ENCODE data around the gene SPRY1.

The SPRY1 gene

DNA sequence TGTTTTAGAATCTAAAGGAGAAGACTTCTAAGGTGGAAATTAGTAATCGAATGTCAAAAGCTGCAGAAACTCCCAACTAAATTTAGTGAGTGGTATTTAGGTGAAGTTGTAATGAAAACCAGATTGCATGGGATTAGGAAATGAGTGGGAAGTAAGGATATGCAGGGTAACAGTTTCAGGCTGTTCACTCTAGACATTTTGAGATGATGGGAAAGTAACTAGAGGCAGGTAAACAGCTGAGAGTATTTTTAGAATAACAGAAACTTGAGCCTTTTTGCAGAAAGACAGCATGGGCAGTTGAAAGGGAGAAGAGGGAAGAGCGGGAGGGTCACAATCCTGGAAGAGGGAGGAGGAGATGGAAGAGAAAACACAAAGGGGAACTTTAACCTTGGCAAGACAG, 12.7 kb downstream of the SPRY1 start:
- no peak for DNase-seq (ENCODE audit: low read depth)

DNA sequence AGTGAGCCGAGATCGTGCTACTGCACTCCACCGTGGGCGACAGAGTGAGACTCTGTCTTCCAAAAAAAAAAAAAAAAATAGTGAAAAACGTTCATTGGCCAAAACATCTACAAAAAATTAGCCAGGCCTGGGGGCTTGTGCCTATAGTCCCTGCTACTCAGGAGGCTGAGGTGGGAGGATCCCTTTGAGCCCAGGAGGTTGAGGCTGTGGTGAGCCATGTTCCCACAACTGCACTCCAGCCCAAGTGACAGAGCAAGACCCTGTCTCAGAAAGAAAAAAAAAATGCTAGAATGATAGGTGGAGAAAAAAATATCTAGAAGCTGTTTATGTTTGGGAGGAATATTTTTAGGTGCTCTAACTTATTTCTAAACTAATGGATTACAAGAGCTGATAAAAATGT, 14.9 kb downstream of the SPRY1 start:
- DNase-seq (ENCODE audit: low read depth) = no peak

DNA sequence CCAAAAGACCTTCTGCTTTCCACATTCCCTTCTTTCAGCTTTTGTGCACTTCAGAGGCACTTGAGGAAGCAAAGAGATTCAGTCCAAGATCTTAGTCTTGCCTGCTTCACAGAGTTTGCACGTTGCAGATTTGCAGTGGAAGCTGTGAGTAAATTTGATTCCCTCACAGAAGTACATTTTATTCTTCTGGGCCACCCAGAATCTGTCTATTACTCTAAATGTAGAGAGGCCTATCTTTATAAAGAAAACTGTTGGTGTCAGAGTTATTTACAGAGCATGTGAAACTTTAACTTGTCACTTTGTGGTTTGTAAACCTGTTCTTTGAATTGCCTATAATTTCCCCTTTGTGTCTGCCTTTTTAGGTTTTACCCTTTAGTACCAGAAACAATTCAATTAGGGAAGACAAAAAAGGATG, 15.5 kb downstream of the SPRY1 start:
- DNase-seq (ENCODE audit: low read depth) = no peak

GRCh38 chr4:123412700-123413512, 16.3 kb downstream of the SPRY1 start:
- no peak for DNase-seq (ENCODE audit: low read depth)

DNA sequence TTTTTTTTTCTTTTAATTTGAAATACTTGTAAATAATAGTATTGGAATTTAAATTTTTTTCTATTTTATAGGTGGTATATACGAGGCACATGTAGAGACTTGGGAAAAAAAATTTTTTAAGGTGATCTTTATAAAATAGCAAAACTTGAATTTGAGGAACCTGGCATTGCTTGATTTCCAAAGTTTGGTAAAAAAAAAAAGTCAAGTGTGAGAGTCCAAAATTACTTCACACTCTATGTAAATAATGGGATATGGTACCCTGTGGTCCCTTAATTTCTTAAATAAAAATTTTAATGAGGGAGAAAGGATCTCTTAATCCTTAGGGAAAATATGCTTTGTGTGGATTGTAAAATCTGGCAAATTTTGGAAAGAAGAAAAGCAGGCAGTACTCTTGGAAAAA, 19.0 kb downstream of the SPRY1 start:
- no peak for DNase-seq (ENCODE audit: low read depth)

- no peak for DNase-seq (ENCODE audit: low read depth)
Measured at GRCh38 chr4:123415977-123416376, 19.4 kb downstream of the SPRY1 start.

- no peak for DNase-seq (ENCODE audit: low read depth)
Measured at GRCh38 chr4:123417813-123418212, 21.2 kb downstream of the SPRY1 start.

DNA sequence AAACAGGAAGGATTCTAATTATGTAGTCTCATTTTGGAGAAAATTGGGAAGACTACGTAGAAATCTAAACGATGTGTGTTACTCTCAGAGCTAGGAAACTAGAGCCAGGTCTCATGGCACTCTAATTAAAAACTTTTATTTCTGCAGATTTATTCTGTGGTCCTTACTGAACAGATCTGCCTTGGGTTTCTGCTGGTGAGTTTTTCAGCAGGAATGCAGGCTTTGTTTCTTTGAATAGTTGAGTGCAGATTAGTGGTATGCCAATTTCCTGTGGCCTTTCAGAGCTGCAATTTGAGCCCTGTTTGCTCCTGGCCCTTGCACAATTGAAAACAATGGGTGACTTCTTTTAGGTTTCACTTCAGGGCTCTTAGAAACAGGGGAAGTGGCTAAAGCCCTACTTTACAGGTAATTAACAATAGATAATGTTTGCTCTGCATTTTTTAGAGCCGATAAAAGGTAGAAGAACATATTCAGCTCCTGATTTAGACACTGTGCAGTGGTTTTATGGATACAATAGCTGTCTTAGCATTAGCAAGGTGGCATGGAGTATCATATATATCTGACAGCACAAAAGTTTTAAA, 21.8 kb downstream of the SPRY1 start:
- DNase-seq (ENCODE audit: low read depth) = no peak

- DNase-seq (ENCODE audit: low read depth) = no peak
Measured at GRCh38 chr4:123419885-123420755, 23.5 kb downstream of the SPRY1 start.

GRCh38 chr4:123421227-123421936, 24.8 kb downstream of the SPRY1 start:
- DNase-seq (ENCODE audit: low read depth) = no peak

- no peak for DNase-seq (ENCODE audit: low read depth)
Measured at GRCh38 chr4:123421937-123422781, 25.6 kb downstream of the SPRY1 start.

GRCh38 chr4:123423819-123424218, 27.2 kb downstream of the SPRY1 start:
- no peak for DNase-seq (ENCODE audit: low read depth)

DNA sequence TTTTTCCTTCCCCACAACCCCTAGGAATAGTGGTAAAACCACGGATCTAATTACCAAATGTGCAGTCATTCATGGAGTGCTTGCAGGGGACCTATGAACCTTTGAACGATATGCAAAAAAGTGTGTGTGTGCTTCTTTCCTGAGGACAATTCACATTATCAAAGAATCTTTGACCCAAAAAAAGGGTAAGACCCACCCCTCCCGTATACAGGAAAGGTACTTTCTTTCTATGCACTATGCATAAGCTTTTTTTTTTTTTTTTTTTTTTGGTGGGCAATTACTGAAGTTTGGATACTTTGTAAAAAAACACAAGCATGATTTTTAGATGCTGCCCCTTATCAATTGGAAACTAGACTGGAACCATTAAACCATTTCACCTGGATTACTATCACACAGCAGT, 31.4 kb downstream of the SPRY1 start:
- no peak for DNase-seq (ENCODE audit: low read depth)

DNA sequence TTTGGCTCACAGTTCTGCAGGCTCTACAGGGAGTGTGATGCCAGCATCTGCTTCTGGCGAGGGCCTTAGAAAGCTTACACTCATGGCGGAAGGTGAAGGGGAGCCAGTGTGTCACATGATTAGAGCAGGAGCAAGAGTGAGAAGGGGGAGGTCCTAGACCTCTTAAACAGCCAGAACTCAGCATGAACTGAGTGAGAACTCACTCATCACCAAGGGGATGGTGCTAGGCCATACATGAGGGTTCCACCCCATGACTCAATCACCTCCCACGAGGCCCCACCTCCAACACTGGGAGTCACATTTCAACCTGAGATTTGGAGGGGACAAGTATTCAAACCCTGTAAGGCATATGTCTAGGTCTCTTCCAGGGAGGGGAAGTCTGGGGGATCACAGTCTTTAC, 33.4 kb downstream of the SPRY1 start:
- no peak for DNase-seq (ENCODE audit: low read depth)

- no peak for DNase-seq (ENCODE audit: low read depth)
Measured at GRCh38 chr4:123430501-123430900, 33.9 kb downstream of the SPRY1 start.

GRCh38 chr4:123433573-123433972, 37.0 kb downstream of the SPRY1 start:
- DNase-seq (ENCODE audit: low read depth) = no peak

DNA sequence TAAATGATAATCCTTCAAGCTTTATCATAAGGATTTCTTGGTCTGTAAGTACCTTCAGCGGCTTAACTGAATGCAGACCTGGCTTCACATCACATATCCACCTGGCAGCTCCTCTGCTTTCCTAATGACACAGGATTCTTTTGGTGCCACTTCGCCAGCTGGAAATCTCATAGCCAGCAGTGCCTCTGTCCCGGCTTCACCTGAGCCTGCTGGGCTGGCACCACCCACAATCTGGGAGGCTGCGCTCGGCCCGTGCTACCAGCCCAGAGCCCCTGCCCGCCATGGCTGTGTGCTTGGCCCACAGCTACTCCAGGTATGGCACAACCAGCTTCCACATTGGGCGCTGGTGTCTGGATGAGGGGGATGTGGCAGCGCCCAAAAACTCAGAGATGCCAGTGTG, 37.4 kb downstream of the SPRY1 start:
- no peak for DNase-seq (ENCODE audit: low read depth)

DNA sequence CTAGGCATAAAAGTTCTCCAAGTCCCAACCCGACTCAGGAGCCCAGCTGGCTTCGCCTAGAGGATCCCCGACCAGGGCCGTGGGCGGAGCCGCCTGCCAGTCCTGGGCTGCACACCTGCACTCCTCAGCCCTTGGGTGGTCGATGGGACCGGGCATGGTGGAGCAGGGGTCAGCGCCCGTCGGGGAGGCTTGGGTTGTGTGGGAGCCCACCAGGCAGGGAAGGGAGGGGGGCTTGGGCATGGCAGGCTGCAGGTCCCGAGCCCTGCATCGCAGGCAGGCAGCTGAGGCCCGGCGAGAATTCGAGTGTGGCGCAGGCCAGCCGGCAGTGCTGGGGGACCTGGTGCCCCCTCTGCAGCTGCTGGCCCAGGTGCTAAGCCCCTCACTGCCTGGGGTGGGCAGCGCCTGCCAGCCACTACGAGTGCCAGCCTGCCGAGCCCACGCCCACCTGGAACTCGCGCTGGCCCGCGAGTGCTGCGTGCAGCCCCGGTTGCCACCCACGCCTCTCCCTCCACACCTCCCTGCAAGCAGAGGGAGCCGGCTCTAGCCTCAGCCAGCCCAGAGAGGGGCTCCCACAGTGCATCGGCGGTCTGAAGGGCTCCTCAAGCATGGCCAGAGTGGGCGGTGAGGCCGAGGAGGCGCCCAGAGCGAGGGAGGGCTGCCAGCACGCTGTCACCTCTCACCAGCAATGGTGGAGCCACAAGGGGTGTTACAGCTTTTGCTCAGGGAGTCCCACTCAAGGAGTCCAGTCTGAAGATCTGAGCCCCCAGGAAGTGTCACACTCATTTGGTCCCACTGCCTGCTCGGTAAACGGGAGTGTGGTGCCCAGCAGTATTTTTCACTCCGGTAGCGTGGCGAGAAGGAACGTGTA, 38.9 kb downstream of the SPRY1 start:
- DNase-seq (ENCODE audit: low read depth) = no peak

- no peak for DNase-seq (ENCODE audit: low read depth)
Measured at GRCh38 chr4:123438031-123438430, 41.4 kb downstream of the SPRY1 start.

Data from activated T-helper 1 cell treated with Interleukin-2 at 50 U/mL for 16 hours (primary cell).